NCI-H146 treated with DMSO at 0.1 percent for 48 hours (cell line): ENCODE measurements around the gene LILRB3.
"Not testable (repeated sequence)": the region's sequence is repeated elsewhere in the genome, so short reads cannot be mapped to it uniquely, and the experiment has no call there.

ENCODE experiments used
- DNase-seq: peaks from one replicate; lab custom pipeline; 2025; ENCODE audit not compliant: unreplicated experiment; lab: John Stamatoyannopoulos, UW

LILRB3 gene

DNA sequence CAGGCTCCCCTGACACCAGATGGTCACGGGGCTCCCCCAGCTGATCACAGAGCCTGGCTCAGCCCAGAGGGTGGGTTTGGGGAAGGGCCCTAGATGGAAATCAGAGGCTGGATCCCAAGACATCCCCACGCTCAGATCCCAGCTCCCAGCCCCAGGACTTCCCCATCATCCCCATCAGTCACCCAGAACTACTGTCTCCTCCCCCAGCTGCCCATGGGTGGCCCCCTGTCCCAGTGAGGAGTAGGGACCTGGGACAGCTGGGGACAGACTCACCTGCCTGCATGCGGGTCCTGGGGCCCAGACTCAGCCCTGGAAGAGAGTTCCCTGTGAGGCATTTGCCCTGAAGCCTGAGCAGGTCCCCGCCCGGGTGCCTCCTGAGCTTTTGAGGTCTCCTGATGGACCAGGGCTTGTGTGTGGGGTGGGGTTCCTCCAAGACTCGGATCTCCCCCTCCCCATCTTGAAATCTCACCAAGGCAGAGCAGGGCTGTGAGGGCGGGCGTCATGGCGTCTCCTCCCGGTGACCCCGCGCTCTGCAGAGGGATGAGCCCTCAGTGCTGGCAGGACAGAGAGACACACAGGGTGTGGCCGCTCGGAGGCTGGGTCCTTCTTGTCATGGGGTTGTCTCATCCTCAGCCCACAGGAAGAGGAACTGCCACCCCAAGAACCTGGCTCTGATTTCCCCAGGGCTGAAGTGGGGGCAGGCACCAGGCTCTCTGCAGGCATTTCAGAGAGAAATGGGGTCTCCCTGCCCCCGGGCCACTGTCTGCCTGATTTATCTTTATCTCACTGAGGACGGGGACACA, at the start of gene LILRB3:
TSS of gene LILRB3 (minus strand) at position 534 of the 803 bp plus-strand sequence. CDS start at position 503, 31 bp downstream.
- DNase-seq, result not testable (repeated sequence)

DNA sequence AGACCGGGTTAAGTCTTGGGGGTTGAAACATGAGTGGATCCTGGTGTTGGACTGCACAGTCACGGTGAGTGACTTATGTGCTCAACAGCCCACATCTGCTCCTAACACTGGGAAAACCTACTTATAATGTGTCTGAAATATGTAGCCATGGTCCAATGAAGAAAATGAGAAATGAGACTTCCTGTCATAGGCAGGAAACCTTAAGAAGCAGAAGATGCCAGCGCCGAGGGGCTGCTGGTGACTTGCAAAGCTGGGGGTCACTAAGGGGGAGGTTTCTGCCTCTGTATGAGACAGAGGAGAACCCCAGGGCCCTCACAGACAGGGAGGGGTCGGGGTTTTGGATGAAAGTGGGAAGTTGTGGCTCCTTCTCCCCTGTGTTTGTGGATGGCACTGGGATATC, 49.4 kb upstream of the LILRB3 start:
- not testable (repeated sequence) for DNase-seq

DNA sequence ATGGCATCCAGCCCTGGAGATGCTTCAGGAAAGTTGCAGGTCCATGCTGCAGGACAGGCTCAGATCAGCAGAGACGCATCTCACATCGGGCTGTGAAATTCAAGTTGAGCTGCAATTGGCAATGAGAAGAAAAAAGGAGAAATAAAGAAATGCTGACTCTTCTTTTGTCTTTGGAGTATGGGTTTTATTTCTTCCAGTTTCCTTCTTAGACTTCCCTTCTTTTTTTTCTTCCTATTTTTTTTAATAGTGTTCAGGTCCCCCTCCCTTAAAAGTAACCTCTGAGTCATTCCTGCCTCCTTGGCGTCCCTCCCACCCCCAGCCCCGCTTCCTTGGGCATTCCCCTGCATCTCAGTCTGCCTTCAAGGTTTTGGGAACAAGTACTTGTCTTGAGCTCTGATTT, 48.8 kb upstream of the LILRB3 start:
- not testable (repeated sequence) for DNase-seq

DNA sequence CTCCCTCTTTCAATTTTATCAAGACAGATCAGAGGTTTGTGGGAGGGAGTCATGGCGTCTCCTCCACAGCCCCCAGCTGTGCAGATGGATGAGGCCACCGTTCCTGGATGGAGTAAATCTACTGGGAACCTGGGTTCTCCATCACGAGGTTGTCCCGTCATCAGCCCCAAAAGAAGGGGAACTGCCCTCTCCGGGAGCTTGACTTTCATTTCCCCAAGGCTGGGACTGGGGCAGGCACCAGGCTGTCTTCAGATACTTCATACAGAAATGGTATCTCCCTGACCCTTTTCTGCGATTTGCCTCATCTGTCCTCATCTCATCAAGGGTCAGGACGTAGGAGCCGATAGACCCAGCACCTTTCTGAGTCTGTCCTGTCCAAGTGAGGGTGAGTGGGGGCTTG, 48.3 kb upstream of the LILRB3 start:
- no peak for DNase-seq

DNA sequence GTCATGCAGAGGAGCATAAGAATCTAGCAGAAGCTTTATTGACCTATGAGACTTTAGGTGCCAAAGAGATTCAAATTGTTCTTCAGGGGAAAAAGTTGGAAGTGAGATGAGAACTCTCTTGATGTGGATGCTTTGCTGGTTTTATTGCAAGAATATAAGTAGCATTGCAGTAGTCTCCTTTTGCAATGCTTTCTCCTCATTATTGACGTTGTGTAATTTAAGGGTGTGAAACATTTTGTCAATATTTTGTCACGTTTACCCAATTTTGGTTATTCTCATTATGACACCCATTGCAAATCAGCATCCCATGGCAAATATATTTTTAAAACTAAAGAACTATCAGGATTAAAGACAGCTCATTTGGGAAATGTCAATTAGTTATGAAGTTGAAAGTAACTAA, 46.1 kb upstream of the LILRB3 start:
- no peak for DNase-seq

DNA sequence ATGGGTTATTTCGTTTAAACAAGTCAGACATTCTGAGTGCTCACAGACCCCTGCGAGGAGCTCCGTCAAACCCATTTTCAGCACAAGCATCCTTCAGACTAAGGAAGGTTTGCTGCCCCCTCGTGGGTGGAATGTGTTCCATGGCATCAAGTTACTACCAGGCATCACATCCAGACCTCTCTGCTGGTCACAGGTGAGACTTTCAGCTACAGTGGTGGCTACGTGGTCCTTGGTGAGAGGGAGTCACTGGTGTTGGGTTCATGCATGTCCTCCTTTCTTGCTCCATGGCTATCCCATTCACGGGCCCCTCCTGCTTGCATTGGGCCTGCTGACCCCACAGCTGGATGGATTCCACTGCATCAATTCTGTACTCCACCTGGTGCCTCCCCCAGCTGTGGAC, 43.3 kb upstream of the LILRB3 start:
- DNase-seq, result no peak

DNA sequence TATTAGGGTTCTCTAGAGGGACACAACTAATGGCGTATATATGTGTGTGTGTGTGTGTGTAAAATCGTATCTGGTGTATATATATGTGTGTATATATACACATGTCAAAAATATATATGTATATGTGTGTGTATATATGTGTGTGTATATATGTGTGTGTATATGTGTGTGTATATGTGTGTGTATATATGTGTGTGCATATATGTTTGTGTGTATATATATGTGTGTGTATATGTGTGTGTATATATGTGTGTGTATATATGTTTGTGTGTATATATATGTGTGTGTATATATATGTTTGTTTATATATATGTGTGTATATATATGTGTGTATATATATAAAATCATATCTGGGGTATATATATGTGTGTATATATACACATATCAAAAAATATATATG, 39.7 kb upstream of the LILRB3 start:
- no peak for DNase-seq

DNA sequence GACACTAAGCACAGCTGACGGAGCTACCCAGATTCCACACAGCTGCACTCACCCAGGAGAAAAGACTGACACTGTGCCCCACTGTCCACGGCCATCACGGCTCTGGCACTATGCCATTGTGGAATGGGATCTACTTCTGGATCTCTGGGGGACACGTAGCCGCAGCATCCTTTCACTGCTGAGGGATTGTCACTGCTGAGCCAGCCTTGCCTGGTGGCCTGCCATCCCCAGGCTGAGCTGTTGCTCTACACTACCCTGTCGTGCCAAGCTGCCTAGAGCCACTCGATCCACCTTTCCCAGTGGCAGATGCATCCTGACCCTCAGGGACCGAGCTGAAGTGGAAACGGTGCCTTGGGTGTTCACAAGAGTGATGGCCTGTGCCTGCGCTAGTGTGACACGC, 39.3 kb upstream of the LILRB3 start:
- DNase-seq, result no peak

DNA sequence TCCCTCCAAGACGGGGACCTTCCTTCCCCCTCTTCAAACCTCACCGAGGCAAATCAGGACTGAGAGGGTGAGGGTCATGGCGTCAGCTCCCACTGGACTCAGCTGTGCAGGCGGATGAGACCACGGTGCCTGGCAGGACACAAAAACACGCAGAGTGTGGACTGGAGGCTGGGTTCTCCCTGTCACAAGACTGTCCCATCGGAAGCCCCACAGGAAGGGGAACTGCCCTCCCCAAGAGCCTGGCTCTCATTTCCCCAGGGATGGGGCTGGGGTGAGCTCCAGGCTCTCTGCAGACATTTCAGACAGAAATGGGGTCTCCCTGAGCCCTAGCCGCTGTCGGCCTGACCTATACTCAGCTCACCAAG, 34.3 kb upstream of the LILRB3 start, which contains the start of gene LILRB5:
TSS of gene LILRB5 (minus strand) at position 158 of the 365 bp plus-strand sequence. CDS start at position 78, 80 bp downstream.
- no peak for DNase-seq

DNA sequence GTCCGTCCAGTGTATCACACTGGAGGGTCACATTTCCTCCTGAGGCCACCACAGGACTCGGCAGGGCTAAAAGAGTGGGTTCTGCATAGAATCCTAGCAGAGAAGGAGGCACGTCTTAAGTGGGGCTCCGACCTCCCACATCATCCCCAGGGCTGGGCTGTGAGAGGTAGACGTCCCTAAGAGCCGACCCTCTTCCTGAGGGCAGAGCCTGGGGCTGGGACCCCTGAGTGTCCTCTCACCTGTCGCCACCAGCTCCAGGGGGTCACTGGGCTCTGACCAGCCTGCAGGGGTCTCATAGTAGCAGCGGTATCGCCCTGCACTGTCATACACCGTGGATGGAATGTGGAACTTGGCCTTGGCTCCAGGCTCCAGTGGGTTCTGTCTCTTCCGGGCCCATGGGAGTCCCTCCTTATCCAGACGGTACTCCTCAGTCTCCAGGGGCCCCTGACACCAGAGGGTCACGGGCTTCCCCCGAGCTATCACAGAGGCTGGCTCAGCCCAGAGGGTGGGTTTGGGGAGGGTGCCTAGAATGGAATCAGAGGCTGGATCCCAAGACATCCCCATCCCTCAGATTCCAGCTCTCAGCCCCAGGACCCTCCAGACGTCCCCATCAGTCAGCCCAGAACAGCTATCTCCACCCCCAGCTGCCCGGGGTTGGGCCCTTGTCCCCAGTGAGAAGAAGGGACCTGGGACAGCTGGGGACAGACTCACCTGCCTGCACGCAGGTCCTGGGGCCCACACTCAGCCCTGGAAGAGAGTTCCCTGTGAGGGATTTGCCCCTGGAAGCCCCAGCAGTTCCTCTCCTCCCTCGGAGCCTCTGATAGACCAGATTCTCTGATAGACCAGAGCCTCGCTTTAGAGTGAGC, 33.7 kb upstream of the LILRB3 start:
- no peak for DNase-seq

DNA sequence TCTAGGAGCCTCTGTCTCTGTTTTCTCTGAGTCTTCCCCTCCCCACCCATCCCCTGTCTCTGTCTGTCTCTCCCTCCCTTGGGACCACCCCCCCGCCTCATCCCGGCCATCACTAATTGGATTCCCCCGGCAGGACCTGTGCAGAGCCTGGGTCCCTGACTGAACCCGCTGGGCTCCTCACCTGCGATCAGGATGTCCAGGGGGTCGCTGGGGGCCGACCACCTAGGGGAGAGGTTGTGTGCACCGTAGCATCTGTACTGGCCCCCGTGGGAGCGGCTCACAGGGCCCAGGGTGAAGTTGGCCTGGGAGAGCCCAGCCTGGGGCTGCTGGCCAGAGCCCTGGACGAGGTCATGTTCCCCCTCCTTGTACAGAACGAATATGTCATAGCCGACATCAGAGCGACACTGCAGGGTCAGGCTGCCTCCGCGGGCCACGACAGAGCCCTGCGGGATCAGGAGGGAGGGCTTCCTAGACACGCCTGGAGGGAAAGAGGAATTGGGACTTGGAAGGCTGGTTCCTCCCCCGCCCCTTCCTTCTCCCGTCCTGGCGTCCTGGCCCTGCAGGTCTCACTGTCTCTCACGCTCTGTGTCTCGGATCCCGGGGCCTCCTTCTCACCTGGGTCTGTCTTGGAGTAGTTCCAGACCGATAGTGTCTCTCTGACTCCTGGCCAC, 32.4 kb upstream of the LILRB3 start:
- DNase-seq, result no peak

DNA sequence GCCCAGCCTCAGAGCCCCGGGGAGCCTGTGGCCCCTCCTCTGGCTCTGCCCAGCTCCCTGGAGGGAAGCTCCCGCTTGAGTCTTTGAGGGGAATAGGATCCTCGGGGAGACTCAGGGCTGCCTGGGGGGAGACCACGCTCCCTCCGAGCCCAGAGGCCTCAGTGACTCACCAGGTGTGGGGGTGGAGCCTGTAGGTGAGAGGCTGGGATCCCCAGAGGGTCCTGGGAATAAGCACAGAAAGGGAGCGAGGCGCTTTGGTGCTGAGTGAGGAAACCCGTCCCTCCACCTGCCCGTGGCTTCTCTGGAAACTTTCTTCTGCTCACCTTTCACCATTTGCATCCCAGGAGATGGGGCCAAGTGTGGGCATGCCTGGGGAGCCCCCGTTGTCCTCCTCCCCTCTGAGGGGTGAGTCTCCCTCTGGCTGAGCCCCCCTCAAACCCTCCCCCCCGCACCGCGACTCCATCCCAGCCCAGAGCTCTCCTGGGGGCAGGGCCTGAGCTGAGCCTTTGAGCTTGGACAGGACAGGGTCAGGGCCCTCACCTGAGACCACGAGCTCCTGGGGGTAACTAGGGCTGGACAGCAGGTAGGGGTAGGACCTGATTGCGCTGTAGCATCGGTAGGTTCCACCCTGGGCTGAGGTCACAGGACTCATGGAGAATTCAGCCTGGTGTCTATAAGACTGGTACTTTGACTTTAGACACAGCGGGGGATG, 31.5 kb upstream of the LILRB3 start:
- no peak for DNase-seq

DNA sequence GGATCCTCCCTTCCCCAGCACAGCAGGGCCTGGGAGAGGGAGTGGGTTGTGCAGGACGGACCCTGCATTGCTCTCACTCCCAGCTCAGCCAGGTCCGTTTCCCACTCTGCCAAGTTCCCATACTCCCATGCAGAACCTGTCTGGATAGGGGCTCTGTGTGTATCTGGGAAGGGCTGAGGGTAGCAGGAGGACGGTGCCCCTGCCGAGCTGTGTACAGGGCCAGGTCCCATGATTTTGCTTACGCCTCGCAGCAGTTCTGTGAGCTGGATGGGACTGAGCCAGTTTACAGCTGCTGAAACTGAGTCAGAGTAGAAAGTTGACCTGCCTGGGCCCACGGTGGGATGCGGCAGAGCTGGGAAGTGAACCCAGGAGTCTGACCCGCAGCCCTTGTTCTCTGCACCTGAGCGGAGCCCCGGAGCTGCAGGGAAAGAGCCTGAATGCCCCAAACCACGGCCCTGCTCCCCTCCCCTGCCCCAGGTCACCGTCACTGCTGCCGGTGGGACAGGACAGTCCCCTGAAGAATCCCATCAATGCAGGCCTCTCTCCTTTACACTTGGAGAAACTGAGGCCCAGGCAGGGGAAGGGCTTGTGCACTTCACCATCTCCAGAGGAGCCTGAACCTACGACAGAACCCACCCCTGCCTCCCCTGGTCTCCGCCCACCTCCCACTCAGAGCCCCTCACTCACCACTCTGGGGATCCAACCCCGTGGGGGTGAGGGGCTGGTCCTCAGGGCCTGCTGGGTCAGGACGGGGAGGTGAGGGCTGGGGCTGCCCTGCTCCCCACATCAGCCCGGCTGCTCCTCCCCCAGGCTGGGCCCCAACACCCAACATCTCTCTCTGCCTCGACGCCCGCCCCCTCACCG, 30.8 kb upstream of the LILRB3 start:
- no peak for DNase-seq

DNA sequence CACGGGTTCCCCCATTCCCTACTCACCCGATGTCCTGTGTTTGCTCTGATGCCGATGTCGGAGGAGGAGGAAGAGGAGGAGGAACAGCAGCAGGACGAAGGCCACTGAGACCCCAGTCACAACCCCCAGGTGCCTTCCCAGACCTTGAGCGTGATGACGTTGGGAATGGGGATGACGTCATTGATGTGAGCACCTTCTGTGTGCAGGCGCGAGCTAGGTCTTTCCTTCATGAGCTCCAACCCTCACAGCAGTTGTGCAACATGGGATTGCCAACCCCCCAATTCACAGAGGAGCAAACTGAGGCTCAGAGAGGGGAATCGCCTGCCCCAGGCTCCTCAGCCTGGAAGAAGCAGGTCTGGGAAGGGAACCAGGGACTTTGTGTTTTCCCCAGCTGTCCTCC, 30.0 kb upstream of the LILRB3 start:
- DNase-seq, result no peak

DNA sequence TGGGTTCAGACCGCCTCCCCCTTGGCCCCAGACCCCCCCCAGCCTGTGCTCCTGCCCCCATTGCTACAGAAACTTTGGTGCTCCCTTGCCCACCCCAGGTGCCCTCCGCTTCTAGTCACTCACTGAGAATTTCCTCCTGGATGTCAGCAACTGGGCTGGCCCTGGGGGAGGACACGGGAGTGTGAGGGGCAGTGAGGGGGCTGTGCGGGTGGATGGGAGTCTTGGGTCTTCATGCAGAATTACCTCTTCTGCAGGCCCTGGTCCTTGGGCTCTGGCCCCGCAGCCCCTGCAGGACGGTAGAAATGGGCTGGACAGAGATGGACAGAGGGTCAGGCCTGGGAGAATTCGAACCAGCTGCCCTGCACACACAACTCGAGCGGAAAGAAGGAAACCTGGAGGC, 29.4 kb upstream of the LILRB3 start:
- DNase-seq, result no peak

DNA sequence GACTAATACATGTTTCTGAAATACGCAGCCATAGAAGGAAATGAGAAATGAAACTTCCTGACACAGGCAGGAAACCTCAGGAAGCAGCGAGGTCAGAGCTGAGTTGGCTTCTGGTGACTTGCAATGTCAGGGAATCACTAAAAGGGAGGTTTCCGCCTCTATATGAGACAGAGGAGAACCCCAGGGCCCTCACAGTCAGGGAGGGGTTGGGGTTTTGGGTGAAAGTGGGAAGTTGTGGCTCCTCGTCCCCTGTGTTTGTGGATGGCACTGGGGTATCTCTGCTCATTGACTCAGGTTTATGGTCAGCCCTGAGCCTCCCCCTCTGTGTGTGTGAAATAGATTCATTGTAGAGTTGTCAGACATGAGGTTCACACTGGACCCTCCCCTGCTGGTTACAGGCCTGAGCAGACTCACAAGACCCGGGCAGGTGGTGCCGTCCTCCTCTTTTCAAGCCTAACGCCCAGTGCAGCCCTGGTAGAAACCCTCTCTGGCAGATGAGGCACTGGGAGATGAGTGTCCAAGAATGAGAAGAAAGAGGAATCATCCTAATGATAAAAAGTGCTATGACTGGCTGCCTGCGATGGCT, 25.3 kb upstream of the LILRB3 start:
- no peak for DNase-seq

DNA sequence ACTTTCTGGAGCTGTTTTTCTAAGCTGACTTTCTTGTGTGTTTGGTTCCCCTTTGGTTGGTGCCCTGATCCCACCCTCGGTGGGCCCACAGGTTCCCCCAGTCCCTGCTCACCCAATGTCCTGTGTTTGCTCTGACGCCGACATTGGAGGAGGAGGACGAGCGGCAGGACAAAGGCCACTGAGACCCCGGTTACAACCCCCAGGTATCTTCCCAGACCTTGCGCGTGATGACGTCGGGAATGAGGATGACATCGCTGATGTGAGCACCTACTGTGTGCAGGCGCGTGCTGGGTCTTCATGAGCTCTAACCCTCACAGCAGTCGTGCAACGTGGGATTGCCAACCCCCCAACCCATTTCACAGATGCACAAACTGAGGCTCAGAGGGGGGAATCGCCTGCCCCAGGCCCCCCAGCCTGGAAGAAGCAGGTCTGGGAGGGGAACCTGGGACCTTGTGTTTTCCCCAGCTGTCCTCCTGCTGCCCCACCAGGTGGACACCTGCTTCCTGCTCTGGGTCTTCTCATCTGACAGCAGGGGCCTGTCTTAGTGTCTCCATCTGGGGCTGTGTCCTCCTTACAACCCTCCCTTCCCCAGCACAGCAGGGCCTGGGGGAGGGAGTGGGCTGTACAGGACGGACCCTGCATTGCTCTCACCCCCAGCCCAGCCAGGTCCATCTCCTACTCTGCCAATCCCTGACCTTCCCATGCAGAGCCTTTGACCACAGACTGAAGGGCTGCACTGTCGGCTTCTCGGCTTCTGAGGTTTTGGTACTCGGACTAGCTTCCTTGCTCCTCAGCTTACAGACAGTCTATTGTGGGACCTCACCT, 24.5 kb upstream of the LILRB3 start:
- DNase-seq, result no peak

DNA sequence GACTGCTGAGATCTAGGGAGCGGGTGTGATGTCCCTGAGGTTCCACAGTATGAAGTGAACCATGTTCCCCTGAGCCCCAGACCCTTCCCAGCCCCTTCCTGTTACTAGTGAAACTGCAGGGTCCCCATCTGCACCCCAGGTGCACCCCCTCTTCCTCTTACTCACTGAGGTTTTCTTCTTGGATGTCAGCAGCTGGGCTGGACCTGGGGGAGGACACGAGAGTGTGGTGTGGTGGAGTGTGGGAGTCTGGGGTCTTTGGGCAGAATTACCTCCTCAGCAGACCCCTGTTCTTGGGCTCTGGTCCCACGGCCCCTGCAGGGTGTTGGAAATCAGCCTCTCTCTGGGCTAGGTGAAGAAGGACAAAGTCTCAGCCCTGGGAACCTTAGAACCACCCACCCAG, 23.1 kb upstream of the LILRB3 start:
- DNase-seq, result no peak

DNA sequence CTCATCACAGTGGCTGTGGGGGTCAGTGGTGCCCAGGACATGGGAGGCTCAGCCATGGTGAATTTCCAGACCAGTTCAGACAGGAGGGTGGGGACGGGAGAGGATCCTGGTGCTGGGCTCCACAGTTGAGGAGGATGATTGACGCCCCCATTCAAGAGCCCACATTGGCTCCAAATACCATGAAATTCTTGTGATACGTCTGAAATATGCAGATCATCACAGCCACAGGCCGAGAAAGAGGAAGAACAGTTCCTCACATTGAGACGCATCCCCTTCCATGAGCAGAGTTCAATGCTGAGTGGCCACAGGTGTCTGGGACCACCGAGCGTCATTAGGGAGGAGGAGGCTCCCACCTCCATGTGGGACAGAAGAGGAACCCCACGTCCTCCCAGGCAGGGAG, 21.0 kb upstream of the LILRB3 start:
- DNase-seq, result not testable (repeated sequence)
